ENCODE results near the gene RAPGEF5. TPM values are rescaled to one million over a fixed set of nuclear protein-coding genes. Genes with fewer than 3 reads are reported as not detected.

RAPGEF5 gene
- total RNA-seq, 1 experiment from 2014 or later: 13.3 TPM

GRCh38 chr7:22386206-22386858 lies 29.4 kb upstream of the RAPGEF5 start:
- H3K4me1 ChIP-seq (ENCODE audit: insufficient read depth, low read length): no peaks in the 10 kb centered on the region
- no peaks in the 10 kb centered on the region for H3K79me1 ChIP-seq (ENCODE audit: insufficient read depth, low read depth, low read length, poor library complexity, severe bottlenecking)
- peaks cover 5 to 10% of the 10 kb centered on the region in 2 experiments for H3K4me1 Mint-ChIP-seq

More at GRCh38 chr7:22386206-22386858, 29.4 kb upstream of the RAPGEF5 start:
- no peak overlapping the region for H2AFZ ChIP-seq (ENCODE audit: low read length)
- H4K5ac ChIP-seq (ENCODE audit: insufficient read length, low read depth, low read length): no peak overlapping the region
- H3K4me2 ChIP-seq (ENCODE audit: insufficient read depth, insufficient read length, low read length): no peak overlapping the region
- H4K8ac ChIP-seq (replicated peaks; ENCODE audit: insufficient read length, low read depth, low read length): no peak overlapping the region
- no peak overlapping the region for H2AK5ac ChIP-seq (ENCODE audit: insufficient read length, low read length)
- H3K18ac ChIP-seq (ENCODE audit: insufficient read length, low read depth, low read length): no peak overlapping the region
- H3K14ac ChIP-seq (ENCODE audit: insufficient read depth, low read length): no peak overlapping the region
- no peaks in the 10 kb centered on the region for H3K9me3 Mint-ChIP-seq
- no peak overlapping the region for H3K27ac ChIP-seq (ENCODE audit: insufficient read length, low read depth, low read length)
- H3K9ac ChIP-seq (ENCODE audit: extremely low read depth, insufficient read length, low read length): no peak overlapping the region
- H4K91ac ChIP-seq (ENCODE audit: insufficient read length, low read depth, low read length): no peak overlapping the region
- H3K56ac ChIP-seq (ENCODE audit: insufficient read length, low read depth, low read length): no peak overlapping the region
- H3K4ac ChIP-seq (ENCODE audit: low read depth, low read length): no peak overlapping the region
- H2BK20ac ChIP-seq (ENCODE audit: low read depth, low read length, poor library complexity, severe bottlenecking): no peak overlapping the region
- no peaks in the 10 kb centered on the region for H4K20me1 ChIP-seq (ENCODE audit: control insufficient read depth, insufficient read depth, insufficient read length)
- H2BK5ac ChIP-seq (ENCODE audit: insufficient read length, low read length): no peak overlapping the region
- H3K79me2 ChIP-seq (ENCODE audit: insufficient read depth, low read length): no peaks in the 10 kb centered on the region
- no peak overlapping the region for H2BK120ac ChIP-seq (ENCODE audit: low read depth, low read length, poor library complexity, severe bottlenecking)
- H3K27ac Mint-ChIP-seq: no peak overlapping the region
- H3K36me3 Mint-ChIP-seq (ENCODE audit: insufficient read depth in 1 of 3, low read depth in 3 of 3): no peaks in the 10 kb centered on the region
- H3K23ac ChIP-seq (ENCODE audit: insufficient read length, low read depth, low read length): no peak overlapping the region
- H3K23me2 ChIP-seq (ENCODE audit: insufficient read length, low read depth, low read length, poor library complexity, severe bottlenecking): no peaks in the 10 kb centered on the region
- TF ChIP-seq CTCF (conservative IDR thresholded peaks at IDR 0.05): no peak
- no peak overlapping the region for H2BK12ac ChIP-seq (ENCODE audit: insufficient read length, low read depth, low read length)
- H3K27me3 ChIP-seq (ENCODE audit: insufficient read depth, low read length): no peaks in the 10 kb centered on the region
- no peak overlapping the region for H3K4me3 Mint-ChIP-seq
- H3K9me3 ChIP-seq (ENCODE audit: control insufficient read depth, low read depth, low read length): no peaks in the 10 kb centered on the region
- H3K27me3 Mint-ChIP-seq (ENCODE audit: low read depth): no peaks in the 10 kb centered on the region
- no CpG with 5 or more reads among the region's 2 CpGs for WGBS (ENCODE audit: extremely low coverage, insufficient read length, low lambda C conversion rate)
- no peak for DNase-seq
- H3T11ph ChIP-seq (ENCODE audit: low read length): no peak overlapping the region
- H2BK15ac ChIP-seq (ENCODE audit: low read depth, low read length): no peak overlapping the region

Data from H9 (cell line).